ENCODE results near the gene MED12L. TPM values are rescaled to one million over a fixed set of nuclear protein-coding genes. Genes with fewer than 3 reads are reported as not detected.

MED12L gene
- polyA plus RNA-seq, 1 of the 3 experiments (the other 2 are of a cell fraction) = 0.03 TPM

GRCh38 chr3:151135541-151136337 lies 50.3 kb downstream of the MED12L start:
- no peaks in the 10 kb centered on the region for H3K9me2 ChIP-seq
- H2AFZ ChIP-seq (ENCODE audit: low read depth) = no peak overlapping the region
- H3K36me3 ChIP-seq (replicated peaks in 1 of 2; ENCODE audit: control insufficient read depth in 1 of 2, insufficient read depth in 2 of 2, low read length in 1 of 2) = no peaks in the 10 kb centered on the region
- 40% methylated on average over 5 of the region's 5 CpGs for WGBS (ENCODE audit: low lambda C conversion rate)
- peaks cover 23% of the 10 kb centered on the region for H3K27me3 ChIP-seq (ENCODE audit: insufficient read depth)
- H3K9ac ChIP-seq = no peak overlapping the region
- H3F3A ChIP-seq (replicated peaks; ENCODE audit: insufficient read depth) = no peaks in the 10 kb centered on the region
- no peak for DNase-seq
- H3K4me3 ChIP-seq (ENCODE audit: low read depth in 2 of 2, low read length in 1 of 2) = no peak overlapping the region
- ChIA-PET POLR2A (no interaction called here), CTCF (interaction anchor here (0.9 to 1.3 kb wide), 3 partner anchors 10 to 348 kb away, joined by 3 to 4 read pairs (median 3); no protein-coding TSS in a partner anchor)
- H3K4me2 ChIP-seq = no peak overlapping the region
- H3K79me2 ChIP-seq (ENCODE audit: insufficient read depth) = no peaks in the 10 kb centered on the region
- no peak overlapping the region for H3K27ac ChIP-seq (ENCODE audit: low read depth in 2 of 2, low read length in 1 of 2)
- no peaks in the 10 kb centered on the region for H4K20me1 ChIP-seq (ENCODE audit: insufficient read depth)
- TF ChIP-seq PBX3 (IDR thresholded peaks at IDR 0.05) = no peak
- TF ChIP-seq MAX (IDR thresholded peaks at IDR 0.05; ENCODE audit: low read depth) = no peak
- no peak for TF ChIP-seq EZH2phosphoT487 (IDR thresholded peaks at IDR 0.05; ENCODE audit: borderline replicate concordance, low read depth)
- TF ChIP-seq GATA2 (CRISPR knock-in tag; IDR thresholded peaks at IDR 0.05) = no peak
- no peak for TF ChIP-seq RXRA (IDR thresholded peaks at IDR 0.05; ENCODE audit: borderline replicate concordance, low read depth)
- no peak for TF ChIP-seq YY1 (IDR thresholded peaks at IDR 0.05; ENCODE audit: low read depth)
- no peak for TF ChIP-seq NFIC (IDR thresholded peaks at IDR 0.05; ENCODE audit: borderline replicate concordance)
- TF ChIP-seq POLR2AphosphoS5 (IDR thresholded peaks at IDR 0.05; ENCODE audit: low read depth, low read length) = no peak
- no peaks in the 10 kb centered on the region; a peak in 1 of 4 replicates for H3K4me1 ChIP-seq (ENCODE audit: control insufficient read depth in 1 of 2, insufficient read depth in 2 of 2, low read depth in 1 of 2, low read length in 1 of 2)
- H3K9me3 ChIP-seq = no peaks in the 10 kb centered on the region

- H3K27ac ChIP-seq (ENCODE audit: low read depth in 2 of 2, low read length in 1 of 2) = no peak overlapping the region
- H3K4me2 ChIP-seq = no peak overlapping the region
- POLR2A ChIA-PET = no interaction called here
- H3K4me1 ChIP-seq (ENCODE audit: control insufficient read depth in 1 of 2, insufficient read depth in 2 of 2, low read depth in 1 of 2, low read length in 1 of 2) = peaks cover 8 to 16% of the 10 kb centered on the region in 2 experiments; a peak in 3 of 4 replicates
- 47% methylated on average over 5 of the region's 5 CpGs for WGBS (ENCODE audit: low lambda C conversion rate)
- H3K4me3 ChIP-seq (ENCODE audit: low read depth in 2 of 2, low read length in 1 of 2) = no peak overlapping the region
- CTCF ChIA-PET = interaction anchor here (0.9 to 3.2 kb wide), 8 partner anchors 10 to 355 kb away, joined by 3 to 16 read pairs (median 4); no protein-coding TSS in a partner anchor
- H3K9me2 ChIP-seq = no peaks in the 10 kb centered on the region
- no peaks in the 10 kb centered on the region for H3K79me2 ChIP-seq (ENCODE audit: insufficient read depth)
- H3F3A ChIP-seq (replicated peaks; ENCODE audit: insufficient read depth) = no peaks in the 10 kb centered on the region
- no peaks in the 10 kb centered on the region for H3K36me3 ChIP-seq (replicated peaks in 1 of 2; ENCODE audit: control insufficient read depth in 1 of 2, insufficient read depth in 2 of 2, low read length in 1 of 2)
- peaks cover 26% of the 10 kb centered on the region for H3K27me3 ChIP-seq (ENCODE audit: insufficient read depth)
- H2AFZ ChIP-seq (ENCODE audit: low read depth) = no peak overlapping the region
- H3K9ac ChIP-seq = no peak overlapping the region
- H3K9me3 ChIP-seq = no peaks in the 10 kb centered on the region
- no peaks in the 10 kb centered on the region for H4K20me1 ChIP-seq (ENCODE audit: insufficient read depth)
- no peak for DNase-seq
- TF ChIP-seq TAF1 (IDR thresholded peaks at IDR 0.05; ENCODE audit: borderline replicate concordance, low read depth, low read length) (no peak), ELF1 (IDR thresholded peaks at IDR 0.05) (no peak), TCF12 (IDR thresholded peaks at IDR 0.05) (no peak), TEAD4 (IDR thresholded peaks at IDR 0.05; ENCODE audit: borderline replicate concordance, insufficient read depth) (no peak), IRF3 (IDR thresholded peaks at IDR 0.05; ENCODE audit: low read depth, low read length) (no peak), GABPA (IDR thresholded peaks at IDR 0.05; ENCODE audit: low read depth) (no peak), REST (IDR thresholded peaks at IDR 0.05; ENCODE audit: low read depth, low read length) (no peak), EP300 (IDR thresholded peaks at IDR 0.05; ENCODE audit: borderline replicate concordance in 1 of 2, low read depth in 1 of 2, low read length in 1 of 2) (no peak), GATA2 (CRISPR knock-in tag; IDR thresholded peaks at IDR 0.05) (no peak), CTCF (IDR thresholded peaks at IDR 0.05) (no peak), RAD21 (IDR thresholded peaks at IDR 0.05; ENCODE audit: low read length) (no peak), MAX (IDR thresholded peaks at IDR 0.05; ENCODE audit: low read depth) (no peak), JUND (IDR thresholded peaks at IDR 0.05) (no peak)
Observed at GRCh38 chr3:151142929-151143328, 57.5 kb downstream of the MED12L start.

All from SK-N-SH (cell line).